OCI-LY3 (cell line): ENCODE measurements around the gene NBEAL2.
"Not testable (repeated sequence)": the region's sequence is repeated elsewhere in the genome, so short reads cannot be mapped to it uniquely, and the experiment has no call there.

ENCODE experiments used
- H2AFZ ChIP-seq: fragments of 200-600, 300-600 bp; shearing (Covaris generic); 2 replicates; pipeline ENCODE4 v1.6.0; 2014; ENCODE audit warnings: antibody characterized with exemption, low read depth, low read length
- H3K27ac ChIP-seq: fragments of 200-600, 300-600 bp; sonication (generic); 2 replicates; pipeline ENCODE4 v1.5.1; 2014; ENCODE audit warnings: mild to moderate bottlenecking, low read length, moderate library complexity, mixed read lengths
- H3K27me3 ChIP-seq: fragments of 200-600, 300-600 bp; sonication (generic); 2 replicates; pipeline ENCODE4 v1.6.1; 2014; ENCODE audit warnings: low read depth, low read length, mixed read lengths
- H3K36me3 ChIP-seq: fragments of 200-600, 300-600 bp; sonication (generic); replicated peaks from 2 replicates; pipeline ENCODE3; 2014; ENCODE audit warnings: low read depth, low read length, mixed read lengths
- H3K4me1 ChIP-seq: fragments of 300-600, 200-600 bp; sonication (generic); 2 replicates; pipeline ENCODE4 v1.6.1; 2014; ENCODE audit warnings: low read length, mixed read lengths
- H3K4me2 ChIP-seq: fragments of 200-600, 300-600 bp; sonication (generic); 2 replicates; pipeline ENCODE4 v1.6.1; 2014; ENCODE audit warnings: low read length, mixed read lengths
- H3K4me3 ChIP-seq: fragments of 300-600, 200-600 bp; sonication (generic); 2 replicates; pipeline ENCODE4 v1.5.1; 2014; ENCODE audit warnings: antibody characterized with exemption, mild to moderate bottlenecking, low read length, moderate library complexity
- H3K79me2 ChIP-seq: fragments of 300-600, 200-600 bp; shearing (Covaris generic); 2 replicates; pipeline ENCODE4 v1.6.1; 2014; ENCODE audit warnings: mild to moderate bottlenecking, low read length, mixed read lengths
- H3K9ac ChIP-seq: fragments of 300-600, 200-600 bp; shearing (Covaris generic); 2 replicates; pipeline ENCODE4 v1.6.0; 2014; ENCODE audit warnings: mild to moderate bottlenecking, low read length, moderate library complexity
- H3K9me3 ChIP-seq: fragments of 200-600, 300-600 bp; shearing (Covaris generic); 2 replicates; pipeline ENCODE4 v1.6.1; 2014; ENCODE audit warnings: low read length, mixed read lengths; ENCODE audit not compliant: insufficient read depth
- H4K20me1 ChIP-seq: fragments of 200-600, 300-600 bp; sonication (generic); 2 replicates; pipeline ENCODE4 v1.6.1; 2016; ENCODE audit warnings: low read length, mixed read lengths; ENCODE audit not compliant: insufficient read depth
- CTCF ChIP-seq: fragments of 200-600, 300-600 bp; sonication (generic); IDR thresholded peaks from 2 replicates; pipeline ENCODE4 v1.5.1; 2014; ENCODE audit warnings: antibody characterized with exemption, low read length, low read depth
- EZH2phosphoT487 ChIP-seq: fragments of 200-600 bp; shearing (Covaris generic); IDR thresholded peaks from 2 replicates; pipeline ENCODE4 v1.6.1; 2018; ENCODE audit warnings: antibody characterized with exemption, mixed run types, low read depth

Gene NBEAL2

GRCh38 chr3:47036145-47036544, 56.7 kb downstream of the NBEAL2 start:
- Histone ChIP-seq H3K4me3 (no peak overlapping the region), H3K9ac (no peak overlapping the region), H2AFZ (no peak overlapping the region), H3K27me3 (no peaks in the 10 kb centered on the region), H3K36me3 (peaks cover 40% of the 10 kb centered on the region), H4K20me1 (no peaks in the 10 kb centered on the region), H3K27ac (no peak overlapping the region), H3K9me3 (no peaks in the 10 kb centered on the region), H3K79me2 (no peaks in the 10 kb centered on the region), H3K4me2 (no peak overlapping the region), H3K4me1 (no peaks in the 10 kb centered on the region)
- TF ChIP-seq CTCF (no peak), EZH2phosphoT487 (no peak)

- H3K27ac ChIP-seq, H3K9ac ChIP-seq, H3K4me2 ChIP-seq, H3K27me3 ChIP-seq, H3K4me1 ChIP-seq, H3K9me3 ChIP-seq, H3K79me2 ChIP-seq, H3K4me3 ChIP-seq, H4K20me1 ChIP-seq, H2AFZ ChIP-seq: not testable (repeated sequence)
- H3K36me3 ChIP-seq, result peaks cover 44% of the 10 kb centered on the region
Observed at GRCh38 chr3:47037302-47037701, 57.8 kb downstream of the NBEAL2 start.

- H3K79me2 ChIP-seq, result no peaks in the 10 kb centered on the region
- H3K27ac ChIP-seq, result no peak overlapping the region
- no peaks in the 10 kb centered on the region for H3K9me3 ChIP-seq
- H3K27me3 ChIP-seq, result no peaks in the 10 kb centered on the region
- H3K36me3 ChIP-seq, result peaks cover 33% of the 10 kb centered on the region
- H4K20me1 ChIP-seq, result no peaks in the 10 kb centered on the region
- H3K4me1 ChIP-seq, result peaks cover 4% of the 10 kb centered on the region; the same call in 1 of the 2 replicates
- TF ChIP-seq EZH2phosphoT487 (no peak), CTCF (no peak)
- H3K9ac ChIP-seq, result no peak overlapping the region
- H3K4me3 ChIP-seq, result no peak overlapping the region
- no peak overlapping the region for H3K4me2 ChIP-seq
- H2AFZ ChIP-seq, result no peak overlapping the region
Observed at GRCh38 chr3:47041114-47041513, 61.6 kb downstream of the NBEAL2 start.

GRCh38 chr3:47042231-47042791, 62.8 kb downstream of the NBEAL2 start:
- H3K4me3 ChIP-seq, result no peak overlapping the region

More at GRCh38 chr3:47042231-47042791, 62.8 kb downstream of the NBEAL2 start:
- H3K4me1 ChIP-seq, result peaks cover 4% of the 10 kb centered on the region; the same call in 1 of the 2 replicates
- H3K36me3 ChIP-seq, result peaks cover 35% of the 10 kb centered on the region
- H3K9ac ChIP-seq, result no peak overlapping the region
- H4K20me1 ChIP-seq, result no peaks in the 10 kb centered on the region
- no peak overlapping the region for H2AFZ ChIP-seq
- H3K4me2 ChIP-seq, result no peak overlapping the region
- H3K79me2 ChIP-seq, result no peaks in the 10 kb centered on the region
- H3K27me3 ChIP-seq, result no peaks in the 10 kb centered on the region
- no peak for TF ChIP-seq EZH2phosphoT487
- no peak for TF ChIP-seq CTCF
- no peaks in the 10 kb centered on the region for H3K9me3 ChIP-seq
- H3K27ac ChIP-seq, result no peak overlapping the region
